ENCODE data around the gene USP24.
A peak's percentile ranks its signal among the peaks of the same experiment; 100 is the strongest.

USP24 gene

DNA sequence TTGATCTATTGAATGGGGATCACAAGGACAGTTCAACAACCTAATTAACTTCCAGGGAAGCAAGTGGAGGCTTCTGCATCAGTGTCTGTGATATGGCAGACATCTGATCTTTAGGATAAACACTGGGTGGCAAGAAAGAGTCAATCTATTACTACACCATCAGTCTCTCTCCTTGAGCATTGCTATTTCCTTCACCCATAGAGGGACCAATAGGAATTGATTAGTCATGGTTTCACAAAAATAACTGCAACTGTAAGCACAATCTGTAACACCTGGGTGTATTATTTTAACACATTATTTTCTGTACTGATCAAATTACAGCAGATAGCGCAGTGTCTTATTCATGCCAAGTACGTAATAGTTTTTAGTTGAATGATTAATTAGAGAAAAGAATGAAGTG, 50.3 kb downstream of the USP24 start:
- DNase-seq (ENCODE audit: low spot score), result no peak

- DNase-seq (ENCODE audit: low spot score), result no peak
These were observed 55.6 kb downstream of the USP24 start for GRCh38 chr1:55159571-55159970.

GRCh38 chr1:55156608-55157007, 58.6 kb downstream of the USP24 start:
- DNase-seq (ENCODE audit: low spot score), result no peak

DNA sequence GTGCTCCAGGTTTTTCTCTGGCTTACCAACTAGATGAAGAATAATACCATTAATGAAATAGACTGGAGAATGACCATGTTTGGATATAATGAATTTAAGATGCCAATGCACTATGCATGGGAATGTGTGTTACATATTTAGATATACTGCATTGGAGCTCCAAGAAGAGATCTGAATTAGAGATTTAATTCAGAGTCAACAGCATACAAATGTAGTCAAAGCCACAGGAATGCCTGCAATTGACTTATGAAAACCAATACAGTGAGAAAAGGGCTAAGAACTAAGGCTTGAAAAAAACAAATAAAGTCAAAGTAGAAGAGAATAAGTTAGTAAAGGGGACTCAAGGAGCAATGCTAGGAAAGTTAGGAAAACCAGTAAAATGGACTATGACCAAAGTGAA, 59.1 kb downstream of the USP24 start:
- DNase-seq (ENCODE audit: low spot score), result no peak

GRCh38 chr1:55155522-55155921, 59.6 kb downstream of the USP24 start:
- DNase-seq (ENCODE audit: low spot score), result peak; percentile 85

GRCh38 chr1:55154616-55155015, 60.5 kb downstream of the USP24 start:
- peak; percentile 78 for DNase-seq (ENCODE audit: low spot score)

DNA sequence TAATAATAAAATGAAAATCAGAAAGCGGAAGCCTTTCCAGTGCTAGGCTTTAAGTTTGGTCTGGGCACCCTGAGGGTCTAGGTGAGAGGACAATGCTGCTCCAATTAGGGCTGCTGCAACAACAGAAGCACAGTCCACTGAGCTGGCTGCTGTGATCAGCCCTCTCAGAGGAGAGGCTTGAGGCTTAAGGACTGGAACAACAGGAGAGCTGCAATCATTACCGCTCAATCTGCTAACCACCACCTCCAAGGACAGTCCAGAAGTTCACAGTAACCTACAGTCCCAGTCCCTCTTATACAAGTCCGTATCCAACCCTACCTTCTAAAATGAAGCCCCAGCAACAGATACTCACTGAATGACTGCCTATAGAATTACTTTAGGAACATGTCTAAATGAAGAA, 62.1 kb downstream of the USP24 start:
- DNase-seq (ENCODE audit: low spot score), result no peak

- peak; percentile 71 for DNase-seq (ENCODE audit: low spot score)
These were observed 64.1 kb downstream of the USP24 start for GRCh38 chr1:55150880-55151588.

GRCh38 chr1:55148676-55149075, 66.5 kb downstream of the USP24 start:
- no peak for DNase-seq (ENCODE audit: low spot score)

DNA sequence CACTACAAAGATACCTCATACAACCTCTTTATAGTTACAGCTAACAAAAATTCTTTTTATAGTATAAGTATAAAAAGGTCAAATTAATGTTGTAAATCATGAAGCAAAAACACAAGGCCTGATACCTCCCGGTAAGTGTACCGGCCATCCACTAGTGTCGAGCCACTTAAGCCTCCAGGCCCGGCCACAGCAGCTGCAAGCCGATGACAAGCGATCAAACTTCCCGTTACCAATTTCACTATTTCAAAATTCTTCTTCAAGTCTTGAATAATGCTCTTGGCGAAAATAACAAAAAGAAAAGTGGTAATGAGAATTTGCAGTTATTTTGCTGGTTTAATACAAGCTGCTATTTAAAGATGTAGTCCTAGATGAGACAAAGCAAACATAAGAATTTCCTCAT, 67.6 kb downstream of the USP24 start:
- DNase-seq (ENCODE audit: low spot score), result no peak

DNA sequence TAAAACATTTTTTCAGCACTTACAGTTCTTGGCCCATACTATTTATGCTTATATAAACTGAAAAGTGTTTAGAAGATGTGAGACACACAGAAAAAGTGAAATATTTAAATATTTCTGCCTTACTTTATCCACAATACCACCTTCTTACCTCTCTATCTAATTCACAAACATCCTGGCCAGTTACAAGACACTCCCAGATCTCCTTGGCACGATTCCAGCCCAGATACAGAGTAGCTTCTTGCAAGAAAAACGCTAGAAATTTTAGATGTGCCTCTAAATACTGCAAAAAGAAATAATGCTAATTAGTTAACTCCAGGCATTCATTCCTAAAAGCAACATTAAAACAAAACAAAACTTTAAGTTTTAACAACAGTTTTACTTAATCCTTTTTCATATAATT, 68.4 kb downstream of the USP24 start:
- DNase-seq (ENCODE audit: low spot score), result peak; percentile 35

GRCh38 chr1:55144886-55145285, 70.3 kb downstream of the USP24 start:
- no peak for DNase-seq (ENCODE audit: low spot score)

- DNase-seq (ENCODE audit: low spot score), result no peak
These were observed 71.5 kb downstream of the USP24 start for GRCh38 chr1:55143684-55144083.

- DNase-seq (ENCODE audit: low spot score), result no peak
These were observed 73.8 kb downstream of the USP24 start for GRCh38 chr1:55141295-55141893.

- DNase-seq (ENCODE audit: low spot score), result peak; percentile 94
These were observed 74.6 kb downstream of the USP24 start for GRCh38 chr1:55140546-55140983.

- DNase-seq (ENCODE audit: low spot score), result no peak
These were observed 75.0 kb downstream of the USP24 start for GRCh38 chr1:55140137-55140536.

DNA sequence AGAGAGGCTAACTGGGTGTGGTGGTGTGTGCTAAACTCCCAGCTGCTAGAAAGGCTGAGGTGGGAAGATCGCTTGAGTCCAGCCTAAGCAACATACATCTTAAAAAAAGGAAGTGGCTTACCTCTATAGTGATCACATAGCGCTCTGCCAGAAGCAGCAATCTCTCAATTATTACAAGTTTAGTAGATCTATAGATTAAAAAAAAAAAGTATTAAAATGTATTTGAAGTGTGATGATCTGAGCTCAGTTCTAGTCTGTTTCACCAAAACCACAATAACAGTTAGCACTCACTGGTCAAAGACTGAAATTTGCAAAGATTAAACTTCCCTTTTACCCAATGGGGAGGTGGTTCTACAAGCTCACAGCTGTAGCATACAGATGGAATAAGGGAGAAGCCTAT, 76.3 kb downstream of the USP24 start:
- no peak for DNase-seq (ENCODE audit: low spot score)

DNA sequence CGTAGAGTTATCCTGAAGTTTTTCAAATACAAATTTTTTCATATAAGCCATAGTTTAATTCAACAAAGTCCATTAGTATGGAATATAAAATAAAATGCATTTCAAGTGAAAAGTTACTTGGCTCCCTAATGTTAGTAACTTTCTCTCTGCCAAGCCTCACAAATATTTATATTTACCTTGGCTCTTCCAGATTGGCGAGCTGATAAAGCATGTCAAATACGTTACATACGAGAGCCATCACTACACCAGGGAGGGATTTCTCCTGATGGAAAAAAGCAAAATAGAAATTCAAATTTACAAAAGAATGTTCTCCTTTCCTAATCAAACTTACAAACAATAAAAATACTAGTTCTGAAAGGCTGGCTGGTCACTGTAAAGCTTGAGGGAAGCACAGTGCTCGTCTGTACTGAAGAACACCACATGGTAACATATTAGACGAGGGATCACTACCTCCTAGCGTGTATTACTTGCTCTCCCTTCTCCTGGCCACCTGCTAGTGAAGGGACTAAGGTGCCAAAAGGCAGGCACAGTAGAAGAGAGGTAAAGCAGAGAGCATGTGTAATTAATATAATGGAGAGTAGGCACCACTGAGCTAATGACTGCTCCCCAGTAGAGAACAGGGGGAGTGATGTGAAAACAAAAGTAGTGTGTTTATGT, 80.9 kb downstream of the USP24 start:
- no peak for DNase-seq (ENCODE audit: low spot score)

- no peak for DNase-seq (ENCODE audit: low spot score)
These were observed 83.4 kb downstream of the USP24 start for GRCh38 chr1:55131801-55132200.

DNA sequence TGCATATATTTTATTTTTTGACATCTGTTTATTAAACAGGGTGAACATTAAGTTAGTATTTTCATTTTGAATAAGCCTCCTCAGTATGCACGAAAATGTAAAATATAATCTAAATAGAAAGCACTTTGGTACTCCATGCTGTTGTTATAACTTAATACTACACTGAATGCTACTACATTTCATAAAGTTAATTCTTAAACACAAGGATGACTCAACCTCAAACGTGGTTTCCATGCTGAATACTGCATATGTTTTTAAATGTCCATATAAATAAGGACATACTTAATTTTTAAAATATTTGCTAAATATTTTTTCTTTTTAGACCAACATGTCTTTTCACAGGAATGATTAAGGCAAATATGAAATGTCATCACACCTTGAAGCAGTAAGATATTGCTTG, 83.9 kb downstream of the USP24 start:
- DNase-seq (ENCODE audit: low spot score), result no peak

- DNase-seq (ENCODE audit: low spot score), result peak; percentile 61
These were observed 85.9 kb downstream of the USP24 start for GRCh38 chr1:55129194-55129728.

DNA sequence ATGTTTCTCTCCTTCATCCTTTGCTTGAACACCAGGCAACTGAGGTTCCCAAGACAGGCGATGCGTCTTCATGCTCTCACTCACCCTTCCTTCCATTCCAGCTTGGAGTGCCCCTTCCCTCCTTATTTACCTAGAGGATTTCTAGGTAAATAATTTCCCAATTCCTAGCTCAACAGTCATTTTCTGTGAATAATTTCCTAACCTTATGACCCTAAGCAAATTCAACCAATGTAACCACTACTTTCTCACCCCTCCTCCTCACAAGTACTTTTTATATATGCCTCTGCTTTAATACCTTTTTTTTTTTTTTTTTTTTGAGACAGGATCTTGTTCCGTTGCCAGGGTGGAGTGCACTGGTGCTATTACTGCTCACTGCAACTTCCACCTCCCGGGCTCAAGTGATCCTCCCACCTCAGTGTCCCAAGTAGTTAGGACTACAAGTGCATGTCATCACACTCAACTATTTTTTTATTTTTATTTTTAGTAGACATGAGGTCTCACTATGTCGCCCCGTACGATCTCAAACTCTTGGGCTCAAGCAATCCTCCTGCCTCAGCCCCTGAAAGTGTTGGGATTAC, 86.7 kb downstream of the USP24 start:
- no peak for DNase-seq (ENCODE audit: low spot score)

GRCh38 chr1:55127827-55128343, 87.3 kb downstream of the USP24 start:
- DNase-seq (ENCODE audit: low spot score), result no peak
